ENCODE data around the gene CPNE9.

Gene CPNE9

DNA sequence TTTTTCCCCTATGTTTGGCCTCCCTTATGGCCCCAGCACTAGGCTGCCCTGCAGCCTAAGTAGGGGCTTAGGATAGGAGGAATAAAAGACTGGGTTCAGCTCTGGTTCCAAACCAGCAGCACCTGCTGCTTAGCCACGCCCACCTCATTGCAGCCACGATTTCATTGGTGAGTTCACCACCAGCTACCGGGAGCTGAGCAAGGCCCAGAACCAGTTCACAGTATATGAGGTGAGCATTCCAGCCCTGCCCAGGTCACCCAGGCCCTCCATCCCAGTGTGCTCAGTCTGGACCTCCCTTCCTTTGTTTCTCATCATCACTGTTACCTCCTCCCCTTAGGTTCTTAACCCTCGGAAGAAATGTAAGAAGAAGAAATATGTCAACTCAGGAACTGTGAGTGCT is 11.5 kb downstream of the CPNE9 start:
- no peak for DNase-seq (ENCODE audit: low read depth, low spot score)
- no peak overlapping the region for H3K27ac ChIP-seq

DNA sequence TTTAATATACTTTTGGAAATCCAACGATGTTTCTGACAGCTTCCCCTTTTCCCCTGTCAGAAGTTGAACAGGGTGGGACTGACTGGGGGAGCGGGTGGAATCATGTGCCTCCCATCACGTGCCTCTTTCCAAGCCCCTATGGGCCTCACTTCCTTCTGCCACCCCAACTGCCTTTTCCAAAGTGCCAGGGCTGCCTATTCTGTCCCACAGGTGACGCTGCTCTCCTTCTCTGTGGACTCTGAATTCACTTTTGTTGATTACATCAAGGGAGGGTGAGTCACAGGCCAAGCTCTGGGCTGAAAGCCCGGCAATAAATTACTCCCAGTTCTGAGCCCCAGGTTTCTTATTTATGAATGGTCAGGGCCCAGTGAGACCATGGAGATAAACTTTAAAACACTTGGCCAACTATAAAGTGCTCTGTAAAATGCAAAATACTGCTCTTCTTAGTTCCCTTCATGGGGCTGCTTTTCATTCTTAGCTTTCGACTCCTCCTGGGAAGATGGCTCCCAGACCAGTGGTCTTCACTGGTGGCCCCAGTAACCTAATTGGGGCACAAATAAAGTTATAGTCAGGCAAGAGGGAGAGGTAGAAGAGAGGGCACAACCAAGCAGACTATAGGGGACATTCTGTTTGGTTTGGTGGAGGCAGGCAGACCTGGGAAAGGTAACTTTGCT is 12.3 kb downstream of the CPNE9 start:
- peak; percentile 52 for DNase-seq (ENCODE audit: low read depth, low spot score)

DNA sequence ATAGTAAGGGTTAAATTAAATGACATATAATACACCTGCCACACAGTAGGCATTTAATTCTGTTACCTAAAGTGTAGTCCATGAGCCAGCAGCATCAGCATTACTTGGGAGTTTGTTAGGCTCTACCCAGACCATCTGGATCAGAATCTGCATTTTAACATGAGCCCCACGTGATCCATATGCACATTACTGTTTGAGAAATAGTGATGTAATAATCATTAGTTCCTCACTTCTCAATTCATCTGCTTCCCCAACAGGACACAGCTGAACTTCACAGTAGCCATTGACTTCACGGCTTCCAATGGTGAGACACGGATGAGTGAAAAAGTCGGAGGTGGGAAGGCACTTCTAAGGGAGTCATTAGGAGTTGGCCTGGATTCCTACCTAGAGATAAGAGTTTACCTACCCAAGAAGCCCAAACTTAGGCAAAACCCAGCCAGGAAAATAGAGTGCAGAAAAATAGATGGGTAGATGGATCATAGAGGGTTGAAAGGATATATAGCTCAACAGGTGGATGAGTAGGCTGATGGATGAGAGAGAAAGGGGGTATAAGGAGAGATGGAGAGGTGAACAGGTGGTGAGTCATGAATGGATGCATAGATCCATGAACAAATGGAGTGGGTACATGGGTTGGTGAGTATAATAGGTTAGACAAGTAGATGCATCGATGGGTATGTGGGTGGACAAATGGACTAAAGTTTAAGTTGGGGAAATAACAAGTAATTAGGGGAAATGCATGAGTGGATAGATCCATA is 13.3 kb downstream of the CPNE9 start:
- DNase-seq (ENCODE audit: low read depth, low spot score), result no peak
- H3K27ac ChIP-seq, result no peak overlapping the region

More for the DNA sequence above, 12.3 kb downstream of the CPNE9 start:
- no peak overlapping the region for H3K27ac ChIP-seq

DNA sequence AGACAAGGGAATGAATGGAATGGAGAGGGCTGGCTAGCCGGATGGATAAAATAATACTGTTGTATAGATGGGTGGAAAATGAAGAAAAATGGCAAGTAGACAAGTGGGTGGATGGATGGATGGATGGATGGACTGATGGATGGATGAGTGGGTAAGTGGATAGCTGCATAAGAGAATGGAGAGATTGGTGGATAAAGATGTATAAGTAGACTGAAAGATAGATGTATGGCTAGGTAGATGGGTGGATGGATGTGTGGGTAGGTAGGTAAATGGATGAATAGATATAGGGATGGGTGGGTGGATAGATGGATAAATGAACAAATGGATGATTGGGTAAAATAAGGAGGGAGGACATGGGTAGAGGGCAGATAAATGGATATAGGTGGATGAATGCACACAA is 13.9 kb downstream of the CPNE9 start:
- no peak overlapping the region for H3K27ac ChIP-seq
- DNase-seq (ENCODE audit: low read depth, low spot score), result no peak

DNA sequence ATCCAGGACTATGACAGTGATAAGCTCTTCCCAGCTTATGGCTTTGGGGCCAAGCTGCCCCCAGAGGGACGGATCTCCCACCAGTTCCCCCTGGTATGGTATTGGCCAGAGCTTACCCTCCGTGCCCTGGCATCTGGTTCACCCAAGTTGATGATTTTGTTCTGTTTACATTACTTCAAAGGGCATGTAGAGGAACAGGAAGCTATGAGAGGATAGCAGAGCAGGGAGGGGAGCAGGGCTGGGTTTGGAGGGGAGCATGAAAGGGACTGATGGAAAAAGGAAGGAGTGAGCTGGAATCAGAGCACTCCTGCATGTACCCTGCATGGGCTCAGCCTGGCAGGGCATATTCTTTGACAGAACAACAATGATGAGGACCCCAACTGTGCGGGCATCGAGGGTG is 14.5 kb downstream of the CPNE9 start:
- DNase-seq (ENCODE audit: low read depth, low spot score), result no peak
- no peak overlapping the region for H3K27ac ChIP-seq

DNA sequence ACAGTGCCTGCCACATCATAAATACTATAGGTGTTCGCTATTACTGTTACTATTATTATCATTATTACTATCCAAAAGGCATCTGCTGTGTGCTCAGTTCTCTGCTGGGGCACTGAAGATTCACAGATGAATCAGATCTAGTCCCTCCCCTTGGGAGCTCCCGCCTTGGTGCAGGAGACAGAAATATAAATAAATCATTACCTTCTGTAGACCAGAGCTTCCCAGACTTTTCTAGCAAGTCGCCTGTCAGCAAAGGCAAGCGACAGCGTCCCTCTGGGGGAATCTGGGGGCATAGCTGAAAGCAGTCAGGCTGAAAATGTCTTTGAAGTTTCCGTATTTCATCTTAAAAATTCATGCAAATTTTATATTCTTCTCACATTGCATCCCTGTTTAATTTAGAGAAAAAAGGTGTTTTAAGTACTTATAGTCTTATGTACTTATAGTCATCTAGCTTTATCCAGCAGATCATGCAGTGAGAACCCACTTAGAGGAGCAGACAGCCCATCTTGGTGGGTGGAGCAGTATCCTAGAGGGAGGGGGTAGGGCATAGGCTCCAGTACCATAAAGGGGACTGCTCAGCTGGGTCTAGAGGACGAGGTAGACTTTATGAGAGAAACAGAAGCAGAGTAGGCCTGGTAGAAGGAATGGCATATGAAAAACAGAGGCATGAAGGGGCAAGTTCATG is 17.5 kb downstream of the CPNE9 start:
- DNase-seq (ENCODE audit: low read depth, low spot score), result no peak
- no peak overlapping the region for H3K27ac ChIP-seq

DNA sequence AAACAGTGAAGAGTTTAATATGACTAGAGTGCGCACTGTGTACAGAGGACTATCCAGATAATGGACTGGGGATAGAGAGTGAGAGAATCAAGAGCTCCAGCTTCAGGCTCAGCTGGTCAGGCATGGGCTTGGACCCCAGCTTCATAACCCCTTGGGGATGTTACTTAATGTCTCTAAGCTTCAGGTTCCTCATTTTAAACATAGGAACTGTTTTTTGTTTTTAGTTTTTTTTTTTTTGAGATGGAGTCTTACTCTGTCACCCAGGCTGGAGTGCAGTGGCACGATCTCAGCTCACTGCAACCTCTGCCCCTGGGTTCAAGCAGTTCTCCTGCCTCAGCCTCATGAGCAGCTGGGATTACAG is 18.0 kb downstream of the CPNE9 start:
- H3K27ac ChIP-seq, result no peak overlapping the region
- no peak for DNase-seq (ENCODE audit: low read depth, low spot score)

DNA sequence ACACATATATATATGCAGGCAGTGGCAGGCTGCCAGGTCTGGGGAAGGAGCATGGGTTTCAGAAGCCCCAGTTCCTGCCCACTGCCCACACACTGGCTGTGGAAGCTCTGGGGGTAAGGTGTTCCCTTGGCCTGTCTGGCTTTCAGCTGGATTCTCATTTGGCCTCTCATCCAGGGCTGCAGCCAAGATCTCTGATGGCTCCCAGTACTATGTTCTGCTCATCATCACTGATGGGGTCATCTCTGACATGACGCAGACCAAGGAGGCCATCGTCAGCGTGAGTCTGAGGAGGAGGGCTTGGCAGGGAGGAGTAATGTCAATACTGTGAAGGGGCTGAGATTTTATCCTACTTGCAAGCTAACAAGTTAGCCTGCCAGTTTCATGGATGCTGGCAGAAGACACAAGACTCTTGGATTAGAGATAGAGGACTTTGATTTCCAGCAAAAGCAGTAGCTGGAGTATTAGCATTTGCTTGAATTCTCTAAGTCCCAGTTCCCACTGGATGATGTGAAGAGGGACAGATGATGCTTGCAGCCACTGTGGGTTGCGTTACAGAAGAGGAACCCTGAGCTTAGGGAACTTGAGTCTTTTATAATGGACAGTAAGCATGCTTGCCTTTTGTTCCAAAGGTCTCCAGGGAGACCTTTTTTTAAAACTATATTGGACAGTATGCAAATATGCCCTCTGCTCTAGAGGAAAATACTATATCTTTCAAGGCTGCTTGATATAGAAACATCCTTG is 22.3 kb downstream of the CPNE9 start:
- DNase-seq (ENCODE audit: low read depth, low spot score), result no peak

DNA sequence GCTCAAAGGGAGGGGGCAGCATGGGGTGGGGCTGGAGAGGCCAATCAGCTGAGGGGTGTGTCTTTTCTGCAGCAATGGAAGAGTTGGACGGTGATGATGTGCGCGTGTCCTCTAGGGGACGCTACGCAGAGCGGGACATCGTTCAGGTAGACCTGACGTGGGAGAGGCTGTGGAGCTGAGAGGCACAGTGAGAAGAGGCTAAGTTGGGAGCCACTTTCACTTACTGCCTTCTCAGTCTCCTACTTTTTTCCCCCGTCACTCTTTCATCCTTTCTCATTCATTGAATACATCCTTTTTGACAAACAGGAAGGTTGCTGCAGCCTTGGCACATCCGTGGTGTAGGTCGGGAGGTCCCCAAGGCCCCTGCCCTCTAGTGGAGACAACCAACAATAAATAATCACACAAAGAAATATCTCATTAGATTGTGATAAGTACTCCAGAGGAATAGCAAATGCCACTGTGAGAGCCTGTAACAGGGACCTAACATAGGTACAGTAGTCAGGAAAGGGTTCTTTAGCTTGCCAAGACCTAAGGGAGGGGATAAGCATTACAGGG is 23.5 kb downstream of the CPNE9 start:
- no peak overlapping the region for H3K27ac ChIP-seq
- no peak for DNase-seq (ENCODE audit: low read depth, low spot score)

More for the DNA sequence above, 22.3 kb downstream of the CPNE9 start:
- H3K27ac ChIP-seq, result no peak overlapping the region

DNA sequence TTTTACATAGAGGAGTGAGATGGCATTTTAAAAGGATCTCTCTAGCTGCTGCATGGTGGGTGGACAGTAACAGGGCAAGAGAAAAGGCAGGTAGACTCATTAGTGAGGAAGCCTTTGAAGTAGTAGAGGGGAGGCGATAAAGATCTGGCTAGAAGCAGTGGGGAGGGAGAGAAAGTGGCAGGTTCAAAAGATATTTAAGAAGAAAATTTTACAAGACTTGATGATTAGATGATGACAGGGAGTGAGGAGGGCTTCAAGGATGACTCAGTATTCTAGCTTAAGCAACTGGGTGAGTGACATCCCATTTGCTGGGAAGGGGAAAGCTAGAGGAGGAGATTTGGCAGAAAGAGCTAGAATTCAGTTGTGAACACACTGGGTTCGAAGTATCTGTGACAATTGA is 24.1 kb downstream of the CPNE9 start:
- no peak for DNase-seq (ENCODE audit: low read depth, low spot score)

DNA sequence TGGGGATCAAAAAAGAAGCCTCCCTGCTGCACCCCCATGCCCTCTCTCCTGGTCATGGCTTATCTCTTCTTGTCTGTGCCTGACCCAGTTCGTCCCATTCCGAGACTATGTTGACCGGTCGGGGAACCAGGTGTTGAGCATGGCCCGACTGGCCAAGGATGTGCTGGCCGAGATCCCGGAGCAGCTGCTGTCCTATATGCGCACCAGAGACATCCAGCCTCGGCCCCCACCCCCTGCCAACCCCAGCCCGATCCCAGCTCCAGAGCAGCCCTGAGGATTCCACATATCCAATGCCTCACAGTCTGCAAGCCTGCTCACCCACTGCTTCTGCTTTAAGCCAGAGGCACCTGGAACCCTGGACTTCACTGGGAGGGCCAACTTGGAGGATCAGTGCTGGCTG is 25.8 kb downstream of the CPNE9 start:
- DNase-seq (ENCODE audit: low read depth, low spot score), result no peak
- H3K27ac ChIP-seq, result no peak overlapping the region

More for the DNA sequence above, 24.1 kb downstream of the CPNE9 start:
- no peak overlapping the region for H3K27ac ChIP-seq

DNA sequence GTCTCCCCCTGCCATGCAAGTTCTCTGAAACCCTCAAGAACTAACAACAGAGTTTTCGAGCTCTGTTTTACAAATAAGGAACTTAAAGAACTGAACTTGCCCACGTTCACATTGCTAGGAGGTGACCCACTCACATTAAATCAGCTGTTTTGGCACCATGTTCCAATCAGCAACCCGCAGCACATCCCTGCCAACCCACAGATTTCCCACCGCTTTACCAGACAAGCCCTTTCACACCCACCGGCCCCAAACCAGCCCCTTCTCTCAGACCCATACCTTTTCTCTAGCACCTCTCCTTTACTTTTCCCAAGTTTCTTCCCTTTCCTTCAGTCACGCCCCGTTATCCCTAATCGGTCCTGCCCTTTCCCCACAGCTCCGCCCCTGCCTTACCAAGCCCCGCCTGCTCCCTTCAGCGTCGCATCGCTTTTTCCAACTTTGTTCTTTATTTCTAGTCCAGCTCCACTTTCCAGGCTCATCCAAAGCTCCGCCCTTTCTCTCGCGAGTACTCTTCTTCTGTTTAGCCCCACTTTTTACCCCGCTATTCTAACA is 27.1 kb downstream of the CPNE9 start:
- DNase-seq (ENCODE audit: low read depth, low spot score), result no peak
- peak overlapping the region; percentile 89 for H3K27ac ChIP-seq

DNA sequence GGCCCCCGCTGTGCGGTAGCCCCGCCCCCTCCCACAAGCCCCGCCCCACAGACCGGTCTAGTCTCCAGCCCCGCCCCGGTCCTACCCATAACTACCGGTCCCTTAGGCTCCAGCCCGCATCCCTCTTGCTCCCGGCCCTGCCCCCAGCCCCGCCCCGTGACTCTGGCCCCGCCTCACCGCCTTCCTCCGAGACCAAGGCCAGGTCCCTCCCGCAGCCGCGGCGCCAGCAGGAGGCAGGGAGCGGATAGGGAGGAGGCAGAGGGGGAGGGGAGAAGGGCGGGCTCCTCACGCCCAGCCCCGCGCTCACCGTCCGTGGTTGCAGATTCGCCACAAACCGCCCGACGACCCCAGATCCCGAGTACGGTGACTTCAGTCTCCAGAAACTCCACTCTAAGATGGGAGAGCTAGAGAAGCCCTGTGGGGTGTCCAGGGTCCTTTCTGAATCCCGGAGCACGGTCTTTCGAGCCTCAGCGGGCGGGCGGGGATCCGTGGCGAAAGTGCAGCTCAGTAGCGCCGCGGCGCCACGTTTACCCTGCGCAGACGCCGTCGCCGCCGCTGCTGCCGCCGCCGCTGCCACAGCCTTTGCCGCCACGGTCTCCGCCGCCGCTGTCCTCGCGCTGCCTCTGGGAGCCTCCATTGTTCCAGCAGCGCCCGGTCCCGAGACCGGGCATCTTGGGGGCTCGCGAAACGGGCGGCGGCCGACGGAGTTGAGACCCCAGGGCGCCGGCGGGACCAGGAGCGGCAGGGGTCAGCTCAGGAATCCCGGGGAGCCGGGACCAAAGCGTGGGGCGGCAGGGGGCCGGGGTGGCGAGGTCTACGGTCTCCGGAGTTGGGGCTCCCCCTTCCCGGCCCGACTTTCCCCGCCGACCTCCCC is 27.8 kb downstream of the CPNE9 start, which contains the start of gene BRPF1:
TSS of gene BRPF1 (plus strand) at position 530 of the 874 bp plus-strand sequence. CDS start 2,406 bp downstream, outside the sequence.
- peak; percentile 95 for DNase-seq (ENCODE audit: low read depth, low spot score)
- H3K27ac ChIP-seq, result peak within 1 kb of the TSS; percentile 89

DNA sequence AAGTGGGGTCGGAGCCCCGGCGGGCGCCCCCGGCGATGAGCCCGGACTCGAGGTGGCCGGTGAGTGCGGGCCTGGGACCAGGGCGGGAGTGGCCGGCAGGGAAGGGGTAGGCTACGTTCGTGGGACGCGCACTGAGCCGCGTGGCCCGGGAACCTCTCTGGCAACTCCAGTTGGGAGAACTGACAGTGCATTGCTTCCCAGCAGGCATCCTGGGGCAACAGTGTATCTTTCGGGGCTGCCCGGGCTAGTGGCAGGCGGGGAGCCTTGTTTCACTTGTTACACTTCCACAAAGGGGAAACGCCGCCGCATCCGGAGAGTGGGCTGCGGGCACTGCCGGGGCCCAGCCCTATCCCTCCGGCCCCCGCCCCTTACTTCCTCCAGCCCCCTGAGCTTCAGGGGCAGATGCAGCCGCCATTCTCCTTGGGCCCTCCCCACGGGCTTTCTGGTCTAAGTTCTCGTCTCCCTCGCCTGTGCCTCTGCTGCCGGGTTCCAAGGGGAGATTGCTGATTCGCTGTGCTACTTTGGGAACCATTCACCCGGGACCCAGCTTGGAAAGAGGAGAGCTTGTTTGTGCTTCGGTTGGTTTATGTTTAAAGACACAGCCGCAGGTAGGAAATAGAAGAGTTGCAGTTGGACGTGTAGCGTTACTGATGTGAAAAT is 28.6 kb downstream of the CPNE9 start:
- H3K27ac ChIP-seq, result peak overlapping the region; percentile 89
- DNase-seq (ENCODE audit: low read depth, low spot score), result no peak

DNA sequence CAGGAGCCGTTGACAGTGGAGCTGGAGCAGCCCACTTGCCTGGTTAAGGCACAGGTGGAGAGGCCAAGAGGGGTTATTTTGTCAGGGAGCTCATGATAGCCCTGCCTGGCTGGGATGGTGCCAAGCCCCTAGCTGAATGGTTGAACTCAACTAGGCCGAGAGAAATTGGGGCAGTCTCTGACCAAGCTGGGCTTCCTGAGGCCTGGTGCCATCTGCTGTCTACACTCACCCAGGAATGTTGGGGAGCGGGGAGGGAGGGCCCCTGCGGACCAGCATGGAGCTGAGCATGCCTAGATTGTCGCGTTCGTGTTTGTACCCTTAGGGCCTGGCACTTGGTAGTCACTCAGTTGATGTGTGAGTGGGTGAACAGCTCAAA is 29.1 kb downstream of the CPNE9 start:
- no peak for DNase-seq (ENCODE audit: low read depth, low spot score)
- H3K27ac ChIP-seq, result peak overlapping the region; percentile 89

DNA sequence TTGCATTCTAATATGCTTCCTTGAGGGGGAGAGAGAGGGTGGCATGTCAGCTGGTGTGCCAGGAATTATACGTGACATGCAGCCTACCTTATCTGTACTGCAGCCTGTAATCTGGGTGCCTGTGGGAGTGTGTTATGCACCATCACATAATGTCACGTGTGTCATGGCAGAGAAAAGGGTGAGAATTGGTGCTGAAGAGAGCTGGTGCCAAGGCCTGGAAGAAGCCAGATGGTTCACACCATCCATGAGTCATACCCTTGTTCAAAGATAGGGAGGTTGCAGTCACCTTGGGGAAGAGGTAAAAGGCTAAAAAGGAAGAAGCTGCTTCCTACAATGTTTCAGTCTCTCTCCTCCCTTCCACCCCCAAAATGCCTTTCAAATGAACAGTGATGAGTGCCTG is 33.2 kb downstream of the CPNE9 start:
- no peak overlapping the region for H3K27ac ChIP-seq

DNA sequence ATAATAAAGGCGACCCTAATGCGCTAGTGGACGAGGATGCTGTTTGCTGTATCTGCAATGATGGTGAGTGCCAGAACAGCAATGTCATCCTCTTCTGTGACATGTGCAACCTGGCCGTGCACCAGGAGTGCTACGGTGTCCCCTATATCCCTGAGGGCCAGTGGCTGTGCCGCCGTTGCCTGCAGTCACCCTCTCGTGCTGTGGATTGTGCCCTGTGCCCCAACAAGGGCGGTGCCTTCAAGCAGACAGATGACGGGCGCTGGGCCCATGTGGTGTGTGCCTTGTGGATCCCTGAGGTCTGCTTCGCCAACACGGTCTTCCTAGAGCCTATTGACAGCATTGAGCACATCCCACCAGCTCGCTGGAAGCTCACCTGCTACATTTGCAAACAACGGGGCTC is 35.5 kb downstream of the CPNE9 start:
- no peak for DNase-seq (ENCODE audit: low read depth, low spot score)
- no peak overlapping the region for H3K27ac ChIP-seq

More for the DNA sequence above, 33.2 kb downstream of the CPNE9 start:
- DNase-seq (ENCODE audit: low read depth, low spot score), result no peak

DNA sequence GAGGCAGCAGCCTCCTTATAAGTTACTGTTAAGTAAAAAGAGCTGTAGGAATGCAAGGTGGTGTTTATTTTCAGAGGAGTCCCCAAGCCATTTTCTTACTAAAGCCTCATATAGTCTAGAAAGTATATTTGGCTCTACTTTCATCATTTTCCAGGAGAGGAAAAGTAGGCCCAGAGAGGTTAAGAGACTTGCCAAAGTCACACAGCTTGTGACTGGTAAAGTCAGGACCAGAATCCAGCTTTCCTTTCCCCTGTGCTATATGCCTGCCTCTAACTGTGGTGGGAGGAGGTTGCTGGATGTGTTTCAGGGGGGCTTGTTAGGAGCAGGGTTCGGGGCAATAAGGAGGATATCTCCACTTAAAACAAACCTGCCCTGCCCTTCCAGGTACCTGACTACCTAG is 38.9 kb downstream of the CPNE9 start:
- DNase-seq (ENCODE audit: low read depth, low spot score), result no peak
- no peak overlapping the region for H3K27ac ChIP-seq

DNA sequence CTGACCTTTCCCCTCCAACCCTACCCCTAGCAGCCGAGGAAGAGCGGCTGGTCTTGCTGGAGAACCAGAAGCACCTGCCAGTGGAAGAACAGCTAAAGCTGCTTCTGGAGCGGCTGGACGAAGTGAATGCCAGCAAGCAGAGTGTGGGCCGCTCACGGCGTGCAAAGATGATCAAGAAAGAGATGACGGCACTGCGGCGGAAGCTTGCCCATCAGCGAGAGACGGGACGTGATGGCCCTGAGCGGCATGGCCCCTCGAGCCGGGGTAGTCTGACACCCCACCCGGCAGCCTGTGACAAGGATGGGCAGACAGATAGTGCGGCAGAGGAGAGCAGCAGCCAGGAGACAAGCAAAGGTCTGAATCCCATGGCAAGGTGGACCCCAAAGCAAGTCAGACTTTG is 39.9 kb downstream of the CPNE9 start:
- DNase-seq (ENCODE audit: low read depth, low spot score), result no peak
- H3K27ac ChIP-seq, result no peak overlapping the region
